Effector CD4-positive, alpha-beta T cell (primary cell): ENCODE results near the gene MAN2B1.

ENCODE experiments used
- DNase-seq: peaks from one replicate; pipeline ENCODE4 v3.0.0-alpha.2; 2020

Gene MAN2B1

DNA sequence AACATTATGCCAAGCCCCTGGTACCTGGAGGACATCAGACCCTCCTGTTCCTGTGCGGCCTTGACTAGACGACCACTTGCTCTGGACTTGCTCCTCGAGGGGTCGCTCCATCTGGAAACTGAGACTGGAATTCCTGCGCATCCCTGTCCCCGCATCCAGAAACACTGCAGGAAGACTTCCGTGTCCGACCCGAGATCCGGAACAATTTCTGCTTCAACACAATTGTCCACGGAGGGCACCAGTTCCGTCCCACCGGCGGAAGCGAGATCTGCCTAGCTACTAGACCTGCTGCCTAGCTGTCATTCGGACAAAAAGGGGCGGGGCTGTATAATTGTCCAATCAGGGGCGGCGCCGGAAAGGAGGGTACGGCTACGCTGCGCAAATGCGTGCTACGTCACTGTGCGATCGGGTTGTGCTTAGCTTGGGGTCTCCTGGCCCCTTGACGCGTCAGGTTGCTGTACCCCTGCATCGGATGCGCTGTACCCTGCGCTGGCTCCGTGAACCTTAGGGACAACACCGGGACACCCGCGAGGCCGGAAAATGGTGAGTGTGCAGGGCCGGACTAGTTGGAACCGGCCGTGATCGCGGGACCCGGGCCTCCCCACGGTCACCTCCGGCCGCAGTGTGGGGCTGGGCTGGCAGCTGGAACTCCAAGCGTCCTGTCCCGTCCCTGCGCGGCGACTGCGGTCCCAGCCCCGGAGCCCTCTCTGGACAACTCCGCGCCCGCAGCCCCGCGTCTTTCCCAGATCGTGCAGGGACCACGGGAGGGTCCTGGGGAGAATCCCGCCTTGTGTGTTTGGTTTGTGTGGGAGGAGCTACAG, 55.8 kb downstream of the MAN2B1 start, which contains the start of the genes ZNF490 and ZNF791:
Gene ZNF490, minus strand, starts transcription at position 274 of the 821 bp plus-strand sequence. Its CDS starts 133 bp downstream, at position 141.
Gene ZNF791, plus strand, starts transcription at position 381 of the 821 bp plus-strand sequence. Its CDS starts 160 bp downstream, at position 541.
- DNase-seq, result peak; percentile 95

DNA sequence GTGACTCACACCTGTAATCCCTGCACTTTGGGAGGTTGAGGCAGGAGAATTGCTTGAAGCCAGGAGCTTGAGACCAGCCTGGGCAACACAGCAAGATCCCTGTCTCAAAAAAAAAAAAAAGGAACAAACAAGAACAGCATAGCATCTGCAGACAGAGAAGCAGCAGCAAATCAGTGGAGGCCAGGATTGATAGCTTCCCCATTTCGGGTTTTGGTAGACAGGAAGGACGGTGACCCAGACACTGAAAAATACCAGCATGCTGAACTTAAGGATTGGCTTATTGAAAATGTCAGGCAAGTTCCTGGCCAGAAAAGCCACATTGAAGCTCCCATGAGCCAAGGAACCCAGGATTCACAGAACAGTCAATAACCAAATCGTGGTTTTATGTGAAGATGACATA, 58.9 kb downstream of the MAN2B1 start:
- DNase-seq, result no peak

DNA sequence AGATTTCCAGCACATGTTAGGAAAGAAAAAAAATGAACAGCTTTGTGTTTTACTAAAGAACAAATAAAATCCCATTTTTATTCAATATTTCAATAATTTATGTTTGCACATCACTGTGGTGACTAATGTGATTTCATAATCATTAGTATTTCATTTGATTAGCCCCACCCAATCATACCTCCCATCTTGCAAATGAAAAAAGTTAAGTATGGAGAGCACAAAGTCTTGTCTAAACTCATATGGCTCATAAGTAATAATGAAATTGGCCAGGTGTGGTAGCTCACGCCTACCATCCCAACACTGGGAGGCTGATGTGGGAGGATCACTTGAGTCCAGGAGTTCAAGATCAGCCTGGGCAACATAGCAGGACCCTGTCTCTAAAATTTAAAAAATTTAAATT, 59.7 kb downstream of the MAN2B1 start:
- no peak for DNase-seq

DNA sequence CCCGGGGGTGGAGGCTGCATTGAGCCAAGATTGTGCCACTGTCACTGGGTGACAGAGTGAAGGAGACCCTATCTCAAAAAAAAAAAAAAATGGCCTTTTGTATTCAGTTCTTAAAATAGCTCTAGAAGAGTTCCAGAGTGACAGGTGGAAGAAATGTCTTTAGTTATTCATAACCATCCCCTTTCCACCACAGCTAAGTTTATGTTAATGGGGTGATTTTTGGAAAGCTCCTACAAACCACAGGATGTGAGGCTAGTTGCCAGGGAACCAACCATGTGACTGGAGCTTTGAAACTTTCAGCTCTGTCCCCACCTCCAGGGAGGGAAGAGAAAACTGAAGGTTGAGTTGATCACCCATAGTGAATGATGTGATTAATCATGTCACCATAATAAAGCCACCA, 62.8 kb downstream of the MAN2B1 start:
- peak; percentile 24 for DNase-seq

DNA sequence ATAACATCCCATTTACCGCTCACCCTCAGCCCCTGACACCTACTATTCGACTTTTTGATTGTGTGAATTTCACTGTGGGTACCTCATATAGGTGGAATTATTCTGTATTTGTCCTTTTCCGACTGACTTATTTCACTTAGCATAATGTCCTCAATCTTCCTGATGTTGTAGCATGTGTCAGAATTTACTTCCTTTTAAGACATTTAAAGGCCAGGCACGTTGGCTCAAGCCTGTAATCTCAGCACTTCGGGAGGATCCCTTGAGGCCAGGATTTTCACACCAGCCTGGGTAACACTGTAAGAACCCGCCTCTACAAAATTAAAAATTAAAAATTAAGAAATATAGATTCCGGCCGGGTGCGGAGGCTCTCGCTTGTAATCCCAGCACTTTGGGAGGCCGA, 68.9 kb downstream of the MAN2B1 start:
- DNase-seq, result no peak

DNA sequence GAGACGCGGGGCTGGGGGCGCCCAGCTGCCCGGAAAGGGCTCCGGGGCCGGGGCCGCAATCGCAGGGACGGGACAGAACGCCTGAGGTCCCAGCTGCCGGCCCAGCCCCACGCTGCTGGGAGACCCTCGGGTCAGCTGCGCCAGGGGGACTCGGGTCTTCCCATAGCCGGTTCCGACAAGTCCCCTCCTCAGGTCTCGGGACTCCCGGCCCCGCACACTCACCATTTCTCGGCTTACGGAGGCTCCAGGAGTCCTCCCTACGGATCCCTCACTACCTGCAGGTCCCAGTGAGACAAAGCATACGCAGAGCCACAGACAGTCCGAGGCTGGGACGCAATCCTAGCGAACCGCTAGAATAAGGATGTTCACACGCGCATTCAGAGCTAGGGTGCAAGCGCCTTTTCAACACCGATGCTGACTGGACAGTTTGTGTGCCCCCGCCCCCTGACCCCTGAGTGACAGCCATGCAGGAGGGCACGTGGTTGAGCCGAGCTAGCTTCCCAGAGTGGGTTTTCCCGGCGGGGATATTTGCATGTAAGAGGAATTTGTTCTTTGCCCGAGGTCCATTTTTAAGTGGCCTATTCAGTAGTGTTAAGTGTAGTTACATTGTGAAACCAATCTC, 69.5 kb downstream of the MAN2B1 start:
- no peak for DNase-seq
